PC-3 (cell line): ENCODE data around the gene CALHM2. TPM values are rescaled to one million over a fixed set of nuclear protein-coding genes. Genes with fewer than 3 reads are reported as not detected.

Source experiments
- ATAC-seq: fragments of 200-7000 bp; cut with Tn5 transposase; 2 replicates; pipeline ENCODE4 v1.9.1; 2020; ENCODE audit warnings: mild to moderate bottlenecking, moderate library complexity
- BruUV-seq: library from RNA; stranded (reverse); fragments of 400-500 nt; replicated peaks from 2 replicates; lab custom pipeline; 2021; lab: Mats Ljungman, UMichigan
- CTCF ChIA-PET: fragments of 300-600 bp; sonication (Branson Sonifier 250); formaldehyde crosslinking; loops from one replicate; lab custom pipeline; 2022; ENCODE audit warnings: antibody characterized with exemption; lab: Charles Lee
- POLR2A ChIA-PET: fragments of 300-600 bp; sonication (Branson Sonifier 250); formaldehyde crosslinking; loops from one replicate; lab custom pipeline; 2022; ENCODE audit warnings: antibody characterized with exemption; ENCODE audit not compliant: unreplicated experiment; lab: Charles Lee
- DNase-seq: peaks from one replicate; pipeline ENCODE4 v3.0.0-alpha.2; 2015
- H2AFZ ChIP-seq: fragments of 300-600 bp; sonication (generic); 2 replicates; pipeline ENCODE4 v1.6.0; 2016; ENCODE audit warnings: antibody characterized with exemption, low read length
- H3F3A ChIP-seq: fragments of 300-600 bp; sonication (generic); one replicate; pipeline ENCODE4 v1.6.0; 2017; ENCODE audit warnings: antibody characterized with exemption, low read length, control low read depth, mild to moderate bottlenecking; ENCODE audit not compliant: unreplicated experiment
- H3K27ac ChIP-seq: fragments of 300-600 bp; sonication (generic); 2 replicates; pipeline ENCODE4 v1.5.1; 2016; ENCODE audit warnings: mild to moderate bottlenecking, low read length
- H3K27me3 ChIP-seq: fragments of 300-600 bp; sonication (generic); 2 replicates; pipeline ENCODE4 v1.6.1; 2016; ENCODE audit warnings: low read length, mixed read lengths
- H3K36me3 ChIP-seq: fragments of 300-600 bp; sonication (generic); 2 replicates; pipeline ENCODE4 v1.6.1; 2016; ENCODE audit warnings: low read depth, mixed run types, low read length, mixed read lengths
- H3K4me1 ChIP-seq: fragments of 300-600 bp; sonication (generic); 2 replicates; pipeline ENCODE4 v1.5.1; 2016; ENCODE audit warnings: low read length; ENCODE audit not compliant: insufficient read depth
- H3K4me2 ChIP-seq: fragments of 300-600 bp; sonication (generic); 2 replicates; pipeline ENCODE4 v1.6.0; 2016; ENCODE audit warnings: low read length
- H3K4me3 ChIP-seq: fragments of 300-600 bp; sonication (generic); 2 replicates; pipeline ENCODE4 v1.5.1; 2016; ENCODE audit warnings: mild to moderate bottlenecking, low read length, mixed read lengths
- H3K79me2 ChIP-seq: fragments of 300-600 bp; sonication (generic); 2 replicates; pipeline ENCODE4 v1.6.1; 2017; ENCODE audit warnings: low read length, mixed read lengths
- H3K9ac ChIP-seq: fragments of 300-600 bp; sonication (generic); 2 replicates; pipeline ENCODE4 v1.6.0; 2016; ENCODE audit warnings: mild to moderate bottlenecking, low read length
- H3K9me2 ChIP-seq: fragments of 300-600 bp; sonication (generic); replicated peaks from 2 replicates; pipeline ENCODE4 v1.6.1; 2016; ENCODE audit warnings: mixed run types, low read length, mixed read lengths
- H3K9me3 ChIP-seq: fragments of 300-600 bp; sonication (generic); 2 replicates; pipeline ENCODE4 v1.6.1; 2016; ENCODE audit warnings: low read length, mixed read lengths
- H4K20me1 ChIP-seq: fragments of 300-600 bp; sonication (generic); 2 replicates; pipeline ENCODE4 v1.6.1; 2016; ENCODE audit warnings: low read length, mixed read lengths
- EZH2 ChIP-seq: fragments of 300-600 bp; sonication (generic); IDR thresholded peaks from one replicate; pipeline ENCODE4 v1.6.1; 2017; ENCODE audit warnings: antibody characterized with exemption, mild to moderate bottlenecking, low read length; ENCODE audit not compliant: unreplicated experiment
- EZH2phosphoT487 ChIP-seq: fragments of 300-600 bp; sonication (generic); IDR thresholded peaks from 2 replicates; pipeline ENCODE4 v1.6.1; 2018; ENCODE audit warnings: mild to moderate bottlenecking, antibody characterized with exemption, low read length, borderline replicate concordance
- intact Hi-C: fragments of 100-400 bp; cut with micrococcal nuclease; formaldehyde crosslinking; loops from 2 replicates; pipeline ENCODE4 v1.9.0; 2023
- total RNA-seq: library from RNA; depleted of rRNA; stranded (reverse); fragments of >200 nt; gene quantifications from 2 replicates; pipeline ENCODE4 v1.2.3, GENCODE V29; 2014
- TF ChIP-seq, protein P1 (sequence below): fragments of 300-600 bp; sonication (generic); conservative IDR thresholded peaks from 2 replicates; pipeline ENCODE4 v1.5.1; 2017; ENCODE audit warnings: antibody characterized with exemption, low read depth, mild to moderate bottlenecking, low read length

The CALHM2 gene
- total RNA-seq, 1 experiment from 2014 or later = 1.3 TPM

DNA sequence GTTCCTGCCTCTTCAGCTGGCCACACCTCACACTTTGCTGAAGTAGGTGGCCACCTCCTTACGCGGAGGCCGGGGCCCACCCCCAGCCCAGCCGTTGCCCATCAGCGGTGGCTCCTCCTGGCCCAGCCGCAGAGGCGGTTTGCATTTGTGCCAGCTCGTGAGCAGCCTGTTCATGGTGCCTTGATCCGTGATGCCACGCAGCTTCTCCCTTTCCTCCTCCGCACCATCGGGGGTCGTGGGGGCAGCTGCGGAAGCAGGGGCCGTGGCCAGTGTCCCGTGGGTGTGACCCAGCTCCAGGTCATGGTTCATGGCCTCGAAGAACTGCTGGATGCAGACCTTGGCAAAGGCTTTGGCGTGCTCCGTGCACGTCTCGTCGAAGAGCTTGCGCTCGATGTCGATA, 3.1 kb upstream of the CALHM2 start:
- ChIA-PET CTCF (no interaction called here), POLR2A (no interaction called here)
- Histone ChIP-seq H3K4me2 (no peak overlapping the region), H3K27ac (no peak overlapping the region), H3K9me3 (no peaks in the 10 kb centered on the region), H3K9ac (no peak overlapping the region), H3K4me3 (no peak overlapping the region), H3K27me3 (no peaks in the 10 kb centered on the region), H3K36me3 (no peaks in the 10 kb centered on the region), H4K20me1 (no peaks in the 10 kb centered on the region), H3K9me2 (no peaks in the 10 kb centered on the region), H2AFZ (no peak overlapping the region), H3K4me1 (peaks cover 17% of the 10 kb centered on the region), H3K79me2 (no peaks in the 10 kb centered on the region), H3F3A (no peaks in the 10 kb centered on the region)
- no peak for ATAC-seq
- intact Hi-C loops = no loop called here
- BruUV-seq = no TSS peak
- TF ChIP-seq EZH2 = no peak
- TF ChIP-seq, protein P1, sequence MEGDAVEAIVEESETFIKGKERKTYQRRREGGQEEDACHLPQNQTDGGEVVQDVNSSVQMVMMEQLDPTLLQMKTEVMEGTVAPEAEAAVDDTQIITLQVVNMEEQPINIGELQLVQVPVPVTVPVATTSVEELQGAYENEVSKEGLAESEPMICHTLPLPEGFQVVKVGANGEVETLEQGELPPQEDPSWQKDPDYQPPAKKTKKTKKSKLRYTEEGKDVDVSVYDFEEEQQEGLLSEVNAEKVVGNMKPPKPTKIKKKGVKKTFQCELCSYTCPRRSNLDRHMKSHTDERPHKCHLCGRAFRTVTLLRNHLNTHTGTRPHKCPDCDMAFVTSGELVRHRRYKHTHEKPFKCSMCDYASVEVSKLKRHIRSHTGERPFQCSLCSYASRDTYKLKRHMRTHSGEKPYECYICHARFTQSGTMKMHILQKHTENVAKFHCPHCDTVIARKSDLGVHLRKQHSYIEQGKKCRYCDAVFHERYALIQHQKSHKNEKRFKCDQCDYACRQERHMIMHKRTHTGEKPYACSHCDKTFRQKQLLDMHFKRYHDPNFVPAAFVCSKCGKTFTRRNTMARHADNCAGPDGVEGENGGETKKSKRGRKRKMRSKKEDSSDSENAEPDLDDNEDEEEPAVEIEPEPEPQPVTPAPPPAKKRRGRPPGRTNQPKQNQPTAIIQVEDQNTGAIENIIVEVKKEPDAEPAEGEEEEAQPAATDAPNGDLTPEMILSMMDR = no peak
- TF ChIP-seq EZH2phosphoT487 = no peak
- no peak for DNase-seq

GRCh38 chr10:103454026-103454425, 1.9 kb upstream of the CALHM2 start:
- no peak for DNase-seq
- no peaks in the 10 kb centered on the region for H3K27me3 ChIP-seq
- no peaks in the 10 kb centered on the region for H3K9me2 ChIP-seq
- no peak overlapping the region for H3K4me3 ChIP-seq
- no peaks in the 10 kb centered on the region for H3F3A ChIP-seq
- no peak for ATAC-seq
- no peak overlapping the region for H3K9ac ChIP-seq
- CTCF ChIA-PET = no interaction called here
- H3K27ac ChIP-seq = no peak overlapping the region
- no peaks in the 10 kb centered on the region for H4K20me1 ChIP-seq
- intact Hi-C loops = no loop called here
- POLR2A ChIA-PET = no interaction called here
- TF ChIP-seq, protein P1 = no peak
- TF ChIP-seq EZH2phosphoT487 = no peak
- TF ChIP-seq EZH2 = no peak
- no TSS peak for BruUV-seq
- H3K4me1 ChIP-seq = peaks cover 19% of the 10 kb centered on the region
- H3K79me2 ChIP-seq = no peaks in the 10 kb centered on the region
- H2AFZ ChIP-seq = no peak overlapping the region
- H3K4me2 ChIP-seq = no peak overlapping the region
- no peaks in the 10 kb centered on the region for H3K36me3 ChIP-seq
- no peaks in the 10 kb centered on the region for H3K9me3 ChIP-seq

DNA sequence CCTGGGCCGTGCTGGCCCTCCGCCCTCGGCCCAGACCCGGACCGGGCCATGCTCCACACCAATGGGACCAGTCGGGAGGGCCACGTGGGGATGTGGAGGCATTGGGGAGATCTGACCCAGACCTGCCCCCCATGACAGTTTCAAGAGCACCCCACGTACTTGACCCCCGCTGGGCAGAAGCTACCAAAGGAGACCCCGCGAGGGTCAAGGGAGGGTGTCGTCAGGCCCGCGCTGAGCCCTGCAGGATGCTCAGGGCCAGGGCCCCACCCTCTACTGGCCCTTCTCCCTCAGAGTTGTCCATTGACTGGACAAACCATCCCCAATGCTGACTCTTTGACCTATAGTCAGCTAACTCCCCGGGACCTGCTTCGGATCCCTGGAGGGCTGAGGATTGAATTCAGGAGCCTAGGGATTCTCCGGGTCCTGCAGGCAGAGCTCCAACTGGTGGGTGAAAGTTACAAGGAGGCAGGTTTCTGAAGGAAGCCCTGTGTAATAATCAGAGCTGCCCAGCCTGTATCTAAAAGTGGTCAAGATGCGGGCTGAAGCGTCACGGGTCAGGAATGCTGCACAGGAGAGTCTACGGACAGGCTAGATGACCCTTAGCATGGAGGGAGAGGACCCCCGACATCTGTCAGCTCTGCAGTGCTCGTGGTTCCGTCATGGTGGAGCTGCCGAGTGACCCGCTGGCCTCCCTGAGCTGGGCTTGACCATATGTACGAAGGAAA, 498 bp upstream of the CALHM2 start:
- no TSS peak for BruUV-seq
- Histone ChIP-seq H3K9me3 (no peaks in the 10 kb centered on the region), H3K79me2 (no peaks in the 10 kb centered on the region), H3K4me1 (peaks cover 23% of the 10 kb centered on the region), H3K9me2 (no peaks in the 10 kb centered on the region), H3K27ac (no peak overlapping the region), H3F3A (no peaks in the 10 kb centered on the region), H3K27me3 (no peaks in the 10 kb centered on the region), H3K4me3 (no peak overlapping the region), H3K9ac (no peak overlapping the region), H4K20me1 (no peaks in the 10 kb centered on the region), H2AFZ (no peak overlapping the region), H3K4me2 (no peak overlapping the region), H3K36me3 (no peaks in the 10 kb centered on the region)
- DNase-seq (no peak), ATAC-seq (no peak)
- POLR2A ChIA-PET = interaction anchor here (0.6 kb wide), 1 partner anchor 28 kb away, joined by 5 read pairs; no protein-coding TSS in a partner anchor
- intact Hi-C loops = loop anchor here (2.0 kb wide), 1 partner anchor 30 kb away; no protein-coding TSS in a partner anchor
- TF ChIP-seq EZH2phosphoT487 = no peak
- TF ChIP-seq EZH2 = no peak
- TF ChIP-seq, protein P1 = no peak
- CTCF ChIA-PET = no interaction called here
